Measurements from ENCODE around the gene PLIN4. TPM values are rescaled to one million over a fixed set of nuclear protein-coding genes. Genes with fewer than 3 reads are reported as not detected.

The PLIN4 gene
- total and polyA plus RNA-seq, 9 of the 15 experiments (the other 6 are each of a cell fraction or from before 2014, with no cell fraction given), result 0.04 to 0.16 (median 0.07) TPM; not detected in 3

DNA sequence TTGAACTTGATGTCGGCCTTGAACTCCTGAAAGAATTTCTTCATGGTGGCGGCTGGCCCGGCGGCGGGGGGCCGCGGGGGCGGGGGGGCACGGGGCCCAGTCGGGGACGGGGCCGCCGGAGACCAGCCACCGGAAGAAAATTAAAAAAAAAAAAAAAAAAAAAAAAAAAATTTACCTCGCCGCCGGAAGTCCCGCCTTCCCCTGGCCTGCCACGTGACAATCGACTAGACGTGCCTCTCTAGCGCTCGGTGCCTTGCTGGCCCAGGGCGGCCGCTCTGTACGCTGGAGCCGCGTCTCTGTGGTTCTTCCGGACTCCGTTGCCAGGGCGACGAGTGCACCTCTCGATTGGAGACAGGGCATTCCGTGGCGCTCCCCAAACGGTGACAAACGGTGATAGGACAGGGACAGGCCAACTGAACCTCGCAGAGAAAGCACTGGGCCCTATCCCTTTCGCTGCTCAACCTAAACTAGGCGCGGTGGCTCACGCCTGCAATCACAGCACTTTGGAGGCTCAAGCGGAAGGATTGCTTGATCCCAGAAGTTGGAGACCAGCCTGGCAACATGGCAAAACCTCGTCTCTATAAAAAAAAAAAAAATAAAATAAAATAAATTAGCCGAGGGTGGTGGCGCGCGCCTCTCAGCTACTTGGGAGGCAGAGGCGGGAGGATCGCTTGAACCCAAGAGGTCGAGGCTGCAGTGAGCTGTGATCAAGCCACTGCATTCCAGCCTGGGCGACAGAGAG lies 60.5 kb downstream of the PLIN4 start, which contains the start of gene UBXN6 (continued):
- no peak for TF ChIP-seq POU5F1 (IDR thresholded peaks at IDR 0.05; ENCODE audit: borderline replicate concordance, low read depth, low read length, partially characterized antibody)
- TF ChIP-seq CBX8 (IDR thresholded peaks at IDR 0.05; ENCODE audit: borderline replicate concordance, extremely low read depth, low read depth, low read length, poor library complexity, severe bottlenecking), result no peak
- no peak for TF ChIP-seq PRPF4 (IDR thresholded peaks at IDR 0.05; ENCODE audit: insufficient read depth, low read depth, low read length, poor library complexity, severe bottlenecking)
- TF ChIP-seq, protein P1, sequence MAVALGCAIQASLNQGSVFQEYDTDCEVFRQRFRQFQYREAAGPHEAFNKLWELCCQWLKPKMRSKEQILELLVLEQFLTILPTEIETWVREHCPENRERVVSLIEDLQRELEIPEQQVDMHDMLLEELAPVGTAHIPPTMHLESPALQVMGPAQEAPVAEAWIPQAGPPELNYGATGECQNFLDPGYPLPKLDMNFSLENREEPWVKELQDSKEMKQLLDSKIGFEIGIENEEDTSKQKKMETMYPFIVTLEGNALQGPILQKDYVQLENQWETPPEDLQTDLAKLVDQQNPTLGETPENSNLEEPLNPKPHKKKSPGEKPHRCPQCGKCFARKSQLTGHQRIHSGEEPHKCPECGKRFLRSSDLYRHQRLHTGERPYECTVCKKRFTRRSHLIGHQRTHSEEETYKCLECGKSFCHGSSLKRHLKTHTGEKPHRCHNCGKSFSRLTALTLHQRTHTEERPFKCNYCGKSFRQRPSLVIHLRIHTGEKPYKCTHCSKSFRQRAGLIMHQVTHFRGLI (CRISPR knock-in tag; IDR thresholded peaks at IDR 0.05), result no peak
- peak; percentile 41; the same call in 1 of the 2 replicates for TF ChIP-seq FOSL1 (tag; conservative IDR thresholded peaks at IDR 0.05)
- peak; percentile 73 for TF ChIP-seq KLF1 (tag; IDR thresholded peaks at IDR 0.05)
- peak; percentile 64 for TF ChIP-seq CXXC5 (CRISPR knock-in tag; IDR thresholded peaks at IDR 0.05)
- TF ChIP-seq, protein P2, sequence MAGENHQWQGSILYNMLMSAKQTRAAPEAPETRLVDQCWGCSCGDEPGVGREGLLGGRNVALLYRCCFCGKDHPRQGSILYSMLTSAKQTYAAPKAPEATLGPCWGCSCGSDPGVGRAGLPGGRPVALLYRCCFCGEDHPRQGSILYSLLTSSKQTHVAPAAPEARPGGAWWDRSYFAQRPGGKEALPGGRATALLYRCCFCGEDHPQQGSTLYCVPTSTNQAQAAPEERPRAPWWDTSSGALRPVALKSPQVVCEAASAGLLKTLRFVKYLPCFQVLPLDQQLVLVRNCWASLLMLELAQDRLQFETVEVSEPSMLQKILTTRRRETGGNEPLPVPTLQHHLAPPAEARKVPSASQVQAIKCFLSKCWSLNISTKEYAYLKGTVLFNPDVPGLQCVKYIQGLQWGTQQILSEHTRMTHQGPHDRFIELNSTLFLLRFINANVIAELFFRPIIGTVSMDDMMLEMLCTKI (IDR thresholded peaks at IDR 0.05; ENCODE audit: partially characterized antibody), result no peak
- TF ChIP-seq, protein P3, sequence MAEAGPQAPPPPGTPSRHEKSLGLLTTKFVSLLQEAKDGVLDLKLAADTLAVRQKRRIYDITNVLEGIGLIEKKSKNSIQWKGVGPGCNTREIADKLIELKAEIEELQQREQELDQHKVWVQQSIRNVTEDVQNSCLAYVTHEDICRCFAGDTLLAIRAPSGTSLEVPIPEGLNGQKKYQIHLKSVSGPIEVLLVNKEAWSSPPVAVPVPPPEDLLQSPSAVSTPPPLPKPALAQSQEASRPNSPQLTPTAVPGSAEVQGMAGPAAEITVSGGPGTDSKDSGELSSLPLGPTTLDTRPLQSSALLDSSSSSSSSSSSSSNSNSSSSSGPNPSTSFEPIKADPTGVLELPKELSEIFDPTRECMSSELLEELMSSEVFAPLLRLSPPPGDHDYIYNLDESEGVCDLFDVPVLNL (CRISPR knock-in tag; IDR thresholded peaks at IDR 0.05; ENCODE audit: low read depth), result no peak
- TF ChIP-seq, protein P4, sequence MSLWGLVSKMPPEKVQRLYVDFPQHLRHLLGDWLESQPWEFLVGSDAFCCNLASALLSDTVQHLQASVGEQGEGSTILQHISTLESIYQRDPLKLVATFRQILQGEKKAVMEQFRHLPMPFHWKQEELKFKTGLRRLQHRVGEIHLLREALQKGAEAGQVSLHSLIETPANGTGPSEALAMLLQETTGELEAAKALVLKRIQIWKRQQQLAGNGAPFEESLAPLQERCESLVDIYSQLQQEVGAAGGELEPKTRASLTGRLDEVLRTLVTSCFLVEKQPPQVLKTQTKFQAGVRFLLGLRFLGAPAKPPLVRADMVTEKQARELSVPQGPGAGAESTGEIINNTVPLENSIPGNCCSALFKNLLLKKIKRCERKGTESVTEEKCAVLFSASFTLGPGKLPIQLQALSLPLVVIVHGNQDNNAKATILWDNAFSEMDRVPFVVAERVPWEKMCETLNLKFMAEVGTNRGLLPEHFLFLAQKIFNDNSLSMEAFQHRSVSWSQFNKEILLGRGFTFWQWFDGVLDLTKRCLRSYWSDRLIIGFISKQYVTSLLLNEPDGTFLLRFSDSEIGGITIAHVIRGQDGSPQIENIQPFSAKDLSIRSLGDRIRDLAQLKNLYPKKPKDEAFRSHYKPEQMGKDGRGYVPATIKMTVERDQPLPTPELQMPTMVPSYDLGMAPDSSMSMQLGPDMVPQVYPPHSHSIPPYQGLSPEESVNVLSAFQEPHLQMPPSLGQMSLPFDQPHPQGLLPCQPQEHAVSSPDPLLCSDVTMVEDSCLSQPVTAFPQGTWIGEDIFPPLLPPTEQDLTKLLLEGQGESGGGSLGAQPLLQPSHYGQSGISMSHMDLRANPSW (CRISPR knock-in tag; IDR thresholded peaks at IDR 0.05), result no peak
- 0 out of 2 replicates have a peak, but pooled peaks have one; percentile 42 for TF ChIP-seq ZZZ3 (IDR thresholded peaks at IDR 0.05)
- TF ChIP-seq ZNF444 (CRISPR knock-in tag; IDR thresholded peaks at IDR 0.05), result no peak
- TF ChIP-seq, protein P5, sequence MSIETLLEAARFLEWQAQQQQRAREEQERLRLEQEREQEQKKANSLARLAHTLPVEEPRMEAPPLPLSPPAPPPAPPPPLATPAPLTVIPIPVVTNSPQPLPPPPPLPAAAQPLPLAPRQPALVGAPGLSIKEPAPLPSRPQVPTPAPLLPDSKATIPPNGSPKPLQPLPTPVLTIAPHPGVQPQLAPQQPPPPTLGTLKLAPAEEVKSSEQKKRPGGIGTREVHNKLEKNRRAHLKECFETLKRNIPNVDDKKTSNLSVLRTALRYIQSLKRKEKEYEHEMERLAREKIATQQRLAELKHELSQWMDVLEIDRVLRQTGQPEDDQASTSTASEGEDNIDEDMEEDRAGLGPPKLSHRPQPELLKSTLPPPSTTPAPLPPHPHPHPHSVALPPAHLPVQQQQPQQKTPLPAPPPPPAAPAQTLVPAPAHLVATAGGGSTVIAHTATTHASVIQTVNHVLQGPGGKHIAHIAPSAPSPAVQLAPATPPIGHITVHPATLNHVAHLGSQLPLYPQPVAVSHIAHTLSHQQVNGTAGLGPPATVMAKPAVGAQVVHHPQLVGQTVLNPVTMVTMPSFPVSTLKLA (conservative IDR thresholded peaks at IDR 0.05), result peak; percentile 61 to 92
- 0 out of 2 replicates have a peak, but pooled peaks have one; percentile 22 for TF ChIP-seq SUPT5H (IDR thresholded peaks at IDR 0.05)
- no peak for TF ChIP-seq LEF1 (IDR thresholded peaks at IDR 0.05)
- TF ChIP-seq, protein P6, sequence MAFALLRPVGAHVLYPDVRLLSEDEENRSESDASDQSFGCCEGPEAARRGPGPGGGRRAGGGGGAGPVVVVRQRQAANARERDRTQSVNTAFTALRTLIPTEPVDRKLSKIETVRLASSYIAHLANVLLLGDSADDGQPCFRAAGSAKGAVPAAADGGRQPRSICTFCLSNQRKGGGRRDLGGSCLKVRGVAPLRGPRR (CRISPR knock-in tag; IDR thresholded peaks at IDR 0.05), result no peak
- TF ChIP-seq ATF7 (IDR thresholded peaks at IDR 0.05), result peak; percentile 75

Data from K562 (cell line).